KMS-11 (cell line): ENCODE results near the gene EPS8.

Source experiments
- H2AFZ ChIP-seq: fragments of 200-600 bp; sonication (generic); 2 replicates; pipeline ENCODE4 v1.6.1; 2016; ENCODE audit warnings: antibody characterized with exemption, mixed run types, low read depth
- H3K27ac ChIP-seq: fragments of 200-600 bp; sonication (generic); 2 replicates; pipeline ENCODE4 v1.6.1; 2016; ENCODE audit warnings: mild to moderate bottlenecking, mixed run types
- H3K27me3 ChIP-seq: fragments of 200-600 bp; sonication (generic); 2 replicates; pipeline ENCODE4 v1.6.1; 2017; ENCODE audit warnings: mild to moderate bottlenecking, low read depth, mixed run types, moderate library complexity; ENCODE audit not compliant: insufficient read depth
- H3K36me3 ChIP-seq: fragments of 200-600 bp; sonication (generic); 2 replicates; pipeline ENCODE4 v1.6.1; 2017; ENCODE audit warnings: mild to moderate bottlenecking, mixed run types; ENCODE audit not compliant: insufficient read depth
- H3K4me1 ChIP-seq: fragments of 200-600 bp; sonication (generic); 2 replicates; pipeline ENCODE4 v1.6.1; 2016; ENCODE audit warnings: mild to moderate bottlenecking, low read depth, mixed run types; ENCODE audit not compliant: poor library complexity, severe bottlenecking
- H3K4me2 ChIP-seq: fragments of 200-600 bp; sonication (generic); 2 replicates; pipeline ENCODE4 v1.7.0; 2016; ENCODE audit warnings: mild to moderate bottlenecking, mixed run types
- H3K4me3 ChIP-seq: fragments of 200-600 bp; sonication (generic); IDR thresholded peaks from 2 replicates; pipeline ENCODE4 v1.6.1; 2017; ENCODE audit warnings: low read depth, low read length, mixed read lengths; ENCODE audit not compliant: insufficient read depth
- H3K79me2 ChIP-seq: fragments of 200-600 bp; sonication (generic); 2 replicates; pipeline ENCODE4 v1.6.1; 2016; ENCODE audit warnings: low read depth, mixed run types; ENCODE audit not compliant: insufficient read depth
- H3K9ac ChIP-seq: fragments of 200-600 bp; sonication (generic); 2 replicates; pipeline ENCODE4 v1.6.1; 2016; ENCODE audit warnings: mild to moderate bottlenecking, mixed run types
- H4K20me1 ChIP-seq: fragments of 200-600 bp; sonication (generic); 2 replicates; pipeline ENCODE4 v1.6.1; 2016; ENCODE audit warnings: mild to moderate bottlenecking, mixed run types; ENCODE audit not compliant: insufficient read depth
- TF ChIP-seq, protein P1 (sequence below): fragments of 200-600 bp; sonication (generic); conservative IDR thresholded peaks from 2 replicates; pipeline ENCODE4 v1.6.1; 2017; ENCODE audit warnings: low read depth, mild to moderate bottlenecking, antibody characterized with exemption, low read length, moderate library complexity, mixed read lengths

The EPS8 gene

GRCh38 chr12:15709551-15709950 is 79.6 kb downstream of the EPS8 start:
- Histone ChIP-seq H4K20me1 (no peaks in the 10 kb centered on the region), H3K4me3 (no peak overlapping the region), H3K4me1 (no peaks in the 10 kb centered on the region), H3K27me3 (no peaks in the 10 kb centered on the region), H3K36me3 (no peaks in the 10 kb centered on the region), H3K9ac (no peak overlapping the region), H3K79me2 (no peaks in the 10 kb centered on the region), H3K4me2 (no peak overlapping the region), H2AFZ (no peak overlapping the region), H3K27ac (no peak overlapping the region)
- TF ChIP-seq, protein P1, sequence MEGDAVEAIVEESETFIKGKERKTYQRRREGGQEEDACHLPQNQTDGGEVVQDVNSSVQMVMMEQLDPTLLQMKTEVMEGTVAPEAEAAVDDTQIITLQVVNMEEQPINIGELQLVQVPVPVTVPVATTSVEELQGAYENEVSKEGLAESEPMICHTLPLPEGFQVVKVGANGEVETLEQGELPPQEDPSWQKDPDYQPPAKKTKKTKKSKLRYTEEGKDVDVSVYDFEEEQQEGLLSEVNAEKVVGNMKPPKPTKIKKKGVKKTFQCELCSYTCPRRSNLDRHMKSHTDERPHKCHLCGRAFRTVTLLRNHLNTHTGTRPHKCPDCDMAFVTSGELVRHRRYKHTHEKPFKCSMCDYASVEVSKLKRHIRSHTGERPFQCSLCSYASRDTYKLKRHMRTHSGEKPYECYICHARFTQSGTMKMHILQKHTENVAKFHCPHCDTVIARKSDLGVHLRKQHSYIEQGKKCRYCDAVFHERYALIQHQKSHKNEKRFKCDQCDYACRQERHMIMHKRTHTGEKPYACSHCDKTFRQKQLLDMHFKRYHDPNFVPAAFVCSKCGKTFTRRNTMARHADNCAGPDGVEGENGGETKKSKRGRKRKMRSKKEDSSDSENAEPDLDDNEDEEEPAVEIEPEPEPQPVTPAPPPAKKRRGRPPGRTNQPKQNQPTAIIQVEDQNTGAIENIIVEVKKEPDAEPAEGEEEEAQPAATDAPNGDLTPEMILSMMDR: no peak

DNA sequence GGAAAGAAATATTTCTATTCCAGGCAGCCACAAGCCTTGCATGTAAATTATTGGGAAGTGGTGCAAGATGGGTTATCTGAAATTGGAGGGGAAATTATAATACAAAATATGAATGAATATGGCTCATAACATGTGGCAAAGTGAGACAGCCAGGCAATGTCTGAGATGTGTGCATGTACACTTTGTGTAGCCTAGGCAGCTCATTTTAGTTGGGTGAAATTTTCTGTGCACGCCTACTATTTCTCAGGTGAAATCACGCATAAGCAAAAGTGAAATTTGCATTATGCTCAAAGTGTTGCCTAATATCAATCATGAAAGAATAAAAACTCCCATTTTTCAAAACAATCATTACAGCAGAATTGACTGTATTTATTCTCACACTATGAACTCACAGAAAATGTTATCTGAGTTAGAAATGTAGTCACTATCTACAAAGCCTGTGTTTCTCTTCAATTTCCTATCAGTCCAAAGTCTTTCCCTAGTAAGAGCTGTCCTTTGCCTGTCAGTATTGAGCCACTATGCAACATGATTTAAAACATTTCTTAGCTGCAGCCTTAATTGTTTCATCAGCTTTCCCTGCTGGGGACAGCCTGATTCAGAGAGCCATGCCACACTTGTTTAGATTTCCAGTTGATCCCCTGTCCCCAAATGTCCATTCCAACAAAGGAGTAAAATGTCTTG is 80.7 kb downstream of the EPS8 start:
- no peaks in the 10 kb centered on the region for H4K20me1 ChIP-seq
- H3K9ac ChIP-seq: no peak overlapping the region
- H3K4me2 ChIP-seq: no peak overlapping the region
- TF ChIP-seq, protein P1: no peak
- H3K36me3 ChIP-seq: no peaks in the 10 kb centered on the region
- H3K4me3 ChIP-seq: no peak overlapping the region
- no peak overlapping the region for H3K27ac ChIP-seq
- H2AFZ ChIP-seq: no peak overlapping the region
- H3K4me1 ChIP-seq: no peaks in the 10 kb centered on the region
- no peaks in the 10 kb centered on the region for H3K27me3 ChIP-seq
- H3K79me2 ChIP-seq: no peaks in the 10 kb centered on the region

DNA sequence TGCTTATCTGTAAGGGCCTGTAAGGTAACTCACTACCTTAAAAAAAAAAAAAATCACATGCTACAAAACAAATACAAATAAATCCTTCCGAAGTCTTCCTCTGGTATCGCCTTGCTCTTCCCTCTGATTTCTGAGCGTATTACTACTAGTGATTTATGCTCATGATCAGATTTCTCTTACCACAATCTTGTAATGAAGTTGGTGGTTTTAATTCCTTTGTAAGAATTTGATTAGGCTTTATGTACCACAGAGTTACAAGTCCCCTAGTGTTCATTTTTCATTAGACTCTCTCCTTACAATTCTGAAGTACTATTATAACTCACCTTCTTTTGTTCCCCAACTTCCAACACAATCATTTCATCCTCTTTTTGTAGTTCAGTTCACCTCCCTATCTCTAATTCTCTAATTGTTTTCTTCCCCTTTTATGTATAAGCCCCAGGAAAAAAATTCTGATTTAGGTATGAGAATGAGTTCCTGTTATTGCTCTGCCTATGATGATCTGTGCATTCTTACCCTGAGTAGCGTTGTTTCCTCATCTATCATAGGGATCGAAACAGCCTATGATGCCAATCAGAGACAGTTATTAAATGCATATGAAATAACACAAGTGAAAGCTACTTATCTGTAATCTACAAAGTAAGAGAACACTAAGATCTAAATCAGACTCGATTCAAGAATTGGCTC is 81.5 kb downstream of the EPS8 start:
- TF ChIP-seq, protein P1: no peak
- Histone ChIP-seq H3K4me3 (no peak overlapping the region), H4K20me1 (no peaks in the 10 kb centered on the region), H3K27ac (no peak overlapping the region), H3K4me1 (no peaks in the 10 kb centered on the region), H2AFZ (no peak overlapping the region), H3K27me3 (no peaks in the 10 kb centered on the region), H3K9ac (no peak overlapping the region), H3K36me3 (no peaks in the 10 kb centered on the region), H3K4me2 (no peak overlapping the region), H3K79me2 (no peaks in the 10 kb centered on the region)

DNA sequence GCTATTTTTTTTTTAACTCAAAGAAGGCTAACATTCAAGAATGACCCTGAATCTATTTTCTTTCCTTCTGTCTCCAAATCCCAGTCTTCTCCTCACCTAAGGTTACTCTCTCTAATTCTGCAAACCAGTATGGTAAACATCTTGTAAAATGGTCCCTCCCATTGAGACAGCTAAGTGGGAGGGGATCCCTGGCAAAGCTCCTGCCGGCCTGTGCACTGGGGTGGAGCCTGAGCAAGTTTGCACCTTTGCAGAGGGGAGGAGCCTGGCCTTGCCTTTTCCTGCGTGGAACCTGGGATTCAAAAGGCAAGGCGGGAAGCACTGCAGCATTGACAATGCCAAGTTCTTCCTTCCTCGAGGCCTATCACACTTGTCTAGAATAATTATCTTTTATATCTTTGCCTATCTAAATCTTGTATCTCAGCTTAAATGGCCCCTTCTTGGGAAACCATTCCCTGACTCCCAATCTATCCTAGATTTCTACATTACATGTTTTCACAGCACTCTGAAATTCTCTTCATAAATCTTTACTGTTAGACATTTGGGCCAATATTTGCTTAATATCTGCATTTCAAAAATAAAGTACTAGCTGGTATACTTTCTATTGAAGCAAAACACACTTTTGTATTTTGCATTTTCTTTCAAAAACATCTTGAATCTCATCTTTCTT is 83.0 kb downstream of the EPS8 start:
- TF ChIP-seq, protein P1: no peak
- Histone ChIP-seq H3K4me2 (no peak overlapping the region), H2AFZ (no peak overlapping the region), H3K79me2 (no peaks in the 10 kb centered on the region), H3K4me1 (no peaks in the 10 kb centered on the region), H3K27ac (no peak overlapping the region), H3K27me3 (no peaks in the 10 kb centered on the region), H3K4me3 (no peak overlapping the region), H3K36me3 (no peaks in the 10 kb centered on the region), H4K20me1 (no peaks in the 10 kb centered on the region), H3K9ac (no peak overlapping the region)
